Kidney (tissue), 14 donors: ENCODE results near the gene ITGB4. TPM values are rescaled to one million over a fixed set of nuclear protein-coding genes. Genes with fewer than 3 reads are reported as not detected.

Experiments used
- DNase-seq, 5 donors: peaks; one replicate each; pipeline ENCODE4 v3.0.0-alpha.2; 2013 to 2020
- FAIRE-seq: peaks from 2 replicates; lab custom pipeline; 2012; peaks lifted over from hg19 to GRCh38; lab: Jason Lieb, UNC
- H3K27ac ChIP-seq, 2 donors: one replicate each; pipeline ENCODE4 v1.7.0; 2013; ENCODE audit warnings: low read depth in 2 of 2, low read length in 2 of 2, inconsistent platforms in 1 of 2
- H3K27me3 ChIP-seq: one replicate; pipeline ENCODE4 v1.7.1; 2013; ENCODE audit warnings: low read length, inconsistent platforms; ENCODE audit not compliant: control insufficient read depth, insufficient read depth
- H3K36me3 ChIP-seq, 3 donors: one replicate each; pipeline versions ENCODE4 v1.7.0 to v1.7.1; 2013; ENCODE audit warnings: low read length in 3 of 3, control low read depth in 1 of 3, inconsistent platforms in 1 of 3; ENCODE audit not compliant: insufficient read depth in 3 of 3, control insufficient read depth in 2 of 3
- H3K4me1 ChIP-seq, 3 donors: one replicate each; pipeline versions ENCODE4 v1.7.0 to v1.7.1; 2013; ENCODE audit warnings: low read length in 3 of 3, inconsistent platforms in 1 of 3, low read depth in 1 of 3; ENCODE audit not compliant: control insufficient read depth in 2 of 3, insufficient read depth in 2 of 3
- H3K4me3 ChIP-seq, 3 donors: one replicate each; pipeline versions ENCODE4 v1.7.0 to v1.8.1; 2013; ENCODE audit warnings: low read length in 3 of 3, control low read depth in 1 of 3, inconsistent platforms in 1 of 3
- H3K9ac ChIP-seq, 3 donors: one replicate each; pipeline versions ENCODE4 v1.7.0 to v1.7.1; 2013; ENCODE audit warnings: low read length in 3 of 3, control low read depth in 1 of 3, inconsistent platforms in 1 of 3
- H3K9me3 ChIP-seq, 3 donors: one replicate each; pipeline versions ENCODE4 v1.7.0 to v1.7.1; 2013; ENCODE audit warnings: low read length in 3 of 3, control low read depth in 1 of 3, inconsistent platforms in 1 of 3; ENCODE audit not compliant: control insufficient read depth in 2 of 3, insufficient read depth in 1 of 3
- intact Hi-C: fragments of 100-400 bp; cut with DNase I; formaldehyde crosslinking; loops from one replicate; pipeline ENCODE4 v1.11.1; 2022
- polyA plus RNA-seq: library from polyadenylated mRNA; stranded (reverse); fragments of 350-450 nt; fragmentation: Illumina TruSeq; extraction: RNeasy Lipid Tissue Mini Kit (QIAGEN cat#74804); gene quantifications from one replicate; pipeline ENCODE4 v1.2.3, GENCODE V29; 2014; ENCODE audit warnings: low read depth, low replicate concordance; ENCODE audit not compliant: insufficient read depth
- total RNA-seq: library from RNA; stranded (reverse); fragmentation: NEBNext Ultra II Directional; extraction: Animal tissue kit (Norgen Biotek cat#: 25700); gene quantifications from one replicate; pipeline ENCODE4 v1.2.1, GENCODE V29; 2021
- TF ChIP-seq, protein P1 (sequence below): IDR thresholded peaks from 3 replicates; pipeline ENCODE4 v1.5.1; 2012; ENCODE audit warnings: mild to moderate bottlenecking, moderate library complexity, borderline replicate concordance; ENCODE audit not compliant: insufficient read depth; ENCODE audit errors: extremely low read depth
- donor health status: control.
- donor health status: control.
- donor health status: control.
- donor health status: control.
- donor health status: control.
- donor health status: DM: yes; HTN: yes; CAD: no.
- donor health status: Normal renal cell carcinoma (clear cell type).

ITGB4 gene
- total and polyA plus RNA-seq, 2 donors from 2014 or later = 15.7 to 149 TPM

DNA sequence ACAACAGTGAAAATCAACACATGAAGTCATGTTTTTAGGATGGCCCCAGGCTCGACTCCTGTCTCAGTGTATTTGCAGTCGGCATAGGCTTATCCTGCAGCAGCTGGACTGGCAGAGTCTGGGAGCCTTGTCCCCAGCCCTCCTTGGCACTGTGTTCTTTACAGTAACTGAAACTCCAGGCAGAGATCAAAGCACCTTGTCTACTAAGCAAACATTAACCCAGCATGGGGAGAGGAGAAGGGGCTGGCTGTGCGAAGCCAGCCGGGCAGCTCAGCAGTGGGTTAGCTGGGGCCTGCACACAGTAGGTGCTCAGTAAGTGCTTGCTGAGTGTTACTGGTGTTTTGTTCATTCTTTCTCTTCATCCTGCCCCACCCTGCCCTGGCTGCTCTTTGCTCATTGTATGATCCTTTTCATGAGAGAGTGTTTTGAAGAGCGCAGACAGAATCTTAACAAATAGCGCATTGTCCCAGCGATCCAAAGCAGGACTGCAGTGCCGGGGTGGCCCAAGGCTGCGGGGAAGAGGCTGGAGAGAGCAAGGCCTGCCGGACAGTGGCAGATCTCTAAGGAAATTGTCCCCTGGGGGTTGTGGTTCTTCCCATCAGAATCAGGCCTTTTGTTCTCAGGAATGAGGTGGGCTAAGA is 23.5 kb upstream of the ITGB4 start:
- intact Hi-C loops = no loop called here
- Histone ChIP-seq H3K9me3 (no peaks in the 10 kb centered on the region), H3K36me3 (peaks cover 0 to 24% (median 12%) of the 10 kb centered on the region in 3 donors), H3K4me1 (peaks cover 0 to 27% (median 26%) of the 10 kb centered on the region in 3 donors), H3K27me3 (no peaks in the 10 kb centered on the region), H3K4me3 (no peak overlapping the region), H3K9ac (peak overlapping the region in 1 of 3 donors; percentile 53), H3K27ac (peak overlapping the region; percentile 90)
- TF ChIP-seq, protein P1, sequence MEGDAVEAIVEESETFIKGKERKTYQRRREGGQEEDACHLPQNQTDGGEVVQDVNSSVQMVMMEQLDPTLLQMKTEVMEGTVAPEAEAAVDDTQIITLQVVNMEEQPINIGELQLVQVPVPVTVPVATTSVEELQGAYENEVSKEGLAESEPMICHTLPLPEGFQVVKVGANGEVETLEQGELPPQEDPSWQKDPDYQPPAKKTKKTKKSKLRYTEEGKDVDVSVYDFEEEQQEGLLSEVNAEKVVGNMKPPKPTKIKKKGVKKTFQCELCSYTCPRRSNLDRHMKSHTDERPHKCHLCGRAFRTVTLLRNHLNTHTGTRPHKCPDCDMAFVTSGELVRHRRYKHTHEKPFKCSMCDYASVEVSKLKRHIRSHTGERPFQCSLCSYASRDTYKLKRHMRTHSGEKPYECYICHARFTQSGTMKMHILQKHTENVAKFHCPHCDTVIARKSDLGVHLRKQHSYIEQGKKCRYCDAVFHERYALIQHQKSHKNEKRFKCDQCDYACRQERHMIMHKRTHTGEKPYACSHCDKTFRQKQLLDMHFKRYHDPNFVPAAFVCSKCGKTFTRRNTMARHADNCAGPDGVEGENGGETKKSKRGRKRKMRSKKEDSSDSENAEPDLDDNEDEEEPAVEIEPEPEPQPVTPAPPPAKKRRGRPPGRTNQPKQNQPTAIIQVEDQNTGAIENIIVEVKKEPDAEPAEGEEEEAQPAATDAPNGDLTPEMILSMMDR = no peak
- no peak for FAIRE-seq
- peak in 2 of 5 donors; percentile 22 to 23 for DNase-seq

DNA sequence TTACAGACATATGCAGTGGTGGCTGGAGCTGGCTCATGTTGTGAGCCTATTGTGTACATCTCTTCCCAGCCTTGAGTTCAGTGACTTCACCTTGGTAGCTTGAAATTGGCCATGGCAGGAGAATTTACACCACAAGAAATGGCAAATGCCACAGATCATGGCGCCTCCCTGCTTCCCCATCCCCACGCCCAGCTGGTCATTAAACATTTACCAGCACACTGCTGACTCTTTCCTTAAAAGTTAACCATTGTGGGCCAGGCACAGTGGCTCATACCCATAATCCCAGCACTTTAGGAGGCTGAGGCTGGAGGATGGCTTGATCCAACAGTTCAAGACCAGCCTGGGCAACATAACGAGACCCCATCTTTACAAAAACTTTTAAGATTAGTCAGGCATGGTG is 22.6 kb upstream of the ITGB4 start:
- TF ChIP-seq, protein P1 = no peak
- Histone ChIP-seq H3K27me3 (no peaks in the 10 kb centered on the region), H3K9me3 (no peaks in the 10 kb centered on the region), H3K36me3 (peaks cover 0 to 33% (median 16%) of the 10 kb centered on the region in 3 donors), H3K27ac (peak overlapping the region in 1 of 2 donors; percentile 90), H3K9ac (no peak overlapping the region), H3K4me3 (no peak overlapping the region), H3K4me1 (peaks cover 0 to 27% (median 22%) of the 10 kb centered on the region in 3 donors)
- peak in 1 of 5 donors; percentile 35 for DNase-seq
- intact Hi-C loops = no loop called here
- FAIRE-seq = no peak

DNA sequence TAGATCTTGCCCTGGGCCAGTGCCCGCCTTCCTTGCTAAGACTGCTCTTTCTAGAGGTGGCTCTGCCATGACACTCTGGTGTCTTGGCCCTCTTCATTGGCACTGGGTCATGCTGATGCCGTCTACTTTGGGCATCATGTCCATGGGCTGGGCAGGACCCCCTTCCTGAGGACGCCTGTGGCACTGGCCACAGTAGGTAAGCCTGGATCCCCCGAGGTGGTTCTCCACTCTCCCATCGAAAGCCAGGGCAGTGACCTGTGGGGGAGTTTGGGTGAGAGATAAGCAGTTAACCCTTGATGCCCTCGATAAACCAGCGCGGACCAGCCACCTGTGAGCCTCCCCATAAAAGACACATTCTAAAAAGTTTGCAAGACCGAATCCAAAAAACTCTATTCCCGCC is 20.0 kb upstream of the ITGB4 start:
- intact Hi-C loops = no loop called here
- H3K9ac ChIP-seq = no peak overlapping the region
- no peaks in the 10 kb centered on the region for H3K9me3 ChIP-seq
- peaks cover 0 to 23% (median 17%) of the 10 kb centered on the region in 3 donors for H3K4me1 ChIP-seq
- peak overlapping the region in 1 of 2 donors; percentile 29 for H3K27ac ChIP-seq
- no peak overlapping the region for H3K4me3 ChIP-seq
- TF ChIP-seq, protein P1 = no peak
- DNase-seq (peak in 1 of 5 donors; percentile 53), FAIRE-seq (no peak)
- no peaks in the 10 kb centered on the region for H3K27me3 ChIP-seq
- H3K36me3 ChIP-seq = peaks cover 0 to 44% (median 29%) of the 10 kb centered on the region in 3 donors
